Measurements from ENCODE around the gene CD8A.

CD8A gene

DNA sequence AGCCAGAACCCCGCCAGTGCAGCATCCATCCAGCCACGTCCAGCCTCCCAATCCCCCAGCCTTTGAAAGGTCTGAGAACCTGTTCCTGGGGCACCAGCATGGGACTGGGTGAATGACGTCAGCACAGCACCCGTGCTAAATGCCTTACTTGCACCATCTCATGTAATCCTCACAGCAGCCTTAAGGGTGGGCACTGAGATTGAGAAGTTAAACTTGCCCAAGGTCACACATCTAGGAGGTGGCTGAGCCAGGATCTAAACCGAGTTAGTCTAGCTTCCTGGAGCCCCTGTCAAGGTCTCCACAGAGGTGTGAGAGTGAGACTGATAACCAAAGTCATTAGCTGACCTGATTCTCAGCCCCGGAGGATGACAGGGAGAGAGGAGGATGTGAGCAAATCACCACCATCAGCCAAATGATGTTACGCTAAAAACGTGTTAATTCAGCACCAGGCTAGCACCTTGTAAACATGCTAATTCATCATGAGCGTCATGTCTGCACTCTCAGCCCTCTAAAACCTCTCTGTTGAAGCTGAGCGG lies 4.6 kb downstream of the CD8A start:
- Histone ChIP-seq H3K9ac (ENCODE audit: low read depth, low read length) (no peak overlapping the region), H3K4me1 (ENCODE audit: control insufficient read depth, insufficient read depth, low read length) (no peaks in the 10 kb centered on the region), H3K9me3 (ENCODE audit: control insufficient read depth, insufficient read depth, low read length) (no peaks in the 10 kb centered on the region), H3K4me3 (ENCODE audit: low read depth, low read length) (no peak overlapping the region), H3K36me3 (ENCODE audit: control insufficient read depth, insufficient read depth, low read length) (no peaks in the 10 kb centered on the region), H3K27me3 (ENCODE audit: control insufficient read depth, insufficient read depth, low read length) (peaks cover 43% of the 10 kb centered on the region)

DNA sequence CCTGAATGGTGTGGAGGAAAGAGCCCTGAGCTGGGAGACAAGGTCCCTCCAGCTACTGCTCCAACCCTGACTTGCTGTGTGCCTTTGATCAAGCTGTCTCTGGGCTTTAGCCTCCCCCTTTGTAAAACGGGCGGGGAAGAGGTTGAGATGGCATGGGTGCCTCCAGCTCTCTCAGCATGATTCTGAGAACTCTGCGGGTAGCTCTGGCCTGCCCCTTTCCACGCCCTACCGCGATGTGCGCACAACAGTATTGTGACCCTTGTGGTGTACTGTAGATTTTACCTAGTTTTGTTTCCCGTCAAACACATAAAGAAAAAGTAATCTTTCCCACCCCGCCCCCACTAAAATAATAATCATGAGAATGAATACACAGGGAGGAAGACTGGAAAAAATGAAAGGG lies 5.3 kb downstream of the CD8A start:
- Histone ChIP-seq H3K27me3 (ENCODE audit: control insufficient read depth, insufficient read depth, low read length) (peaks cover 38% of the 10 kb centered on the region), H3K4me1 (ENCODE audit: control insufficient read depth, insufficient read depth, low read length) (no peaks in the 10 kb centered on the region), H3K9ac (ENCODE audit: low read depth, low read length) (no peak overlapping the region), H3K36me3 (ENCODE audit: control insufficient read depth, insufficient read depth, low read length) (no peaks in the 10 kb centered on the region), H3K9me3 (ENCODE audit: control insufficient read depth, insufficient read depth, low read length) (no peaks in the 10 kb centered on the region), H3K4me3 (ENCODE audit: low read depth, low read length) (no peak overlapping the region)

DNA sequence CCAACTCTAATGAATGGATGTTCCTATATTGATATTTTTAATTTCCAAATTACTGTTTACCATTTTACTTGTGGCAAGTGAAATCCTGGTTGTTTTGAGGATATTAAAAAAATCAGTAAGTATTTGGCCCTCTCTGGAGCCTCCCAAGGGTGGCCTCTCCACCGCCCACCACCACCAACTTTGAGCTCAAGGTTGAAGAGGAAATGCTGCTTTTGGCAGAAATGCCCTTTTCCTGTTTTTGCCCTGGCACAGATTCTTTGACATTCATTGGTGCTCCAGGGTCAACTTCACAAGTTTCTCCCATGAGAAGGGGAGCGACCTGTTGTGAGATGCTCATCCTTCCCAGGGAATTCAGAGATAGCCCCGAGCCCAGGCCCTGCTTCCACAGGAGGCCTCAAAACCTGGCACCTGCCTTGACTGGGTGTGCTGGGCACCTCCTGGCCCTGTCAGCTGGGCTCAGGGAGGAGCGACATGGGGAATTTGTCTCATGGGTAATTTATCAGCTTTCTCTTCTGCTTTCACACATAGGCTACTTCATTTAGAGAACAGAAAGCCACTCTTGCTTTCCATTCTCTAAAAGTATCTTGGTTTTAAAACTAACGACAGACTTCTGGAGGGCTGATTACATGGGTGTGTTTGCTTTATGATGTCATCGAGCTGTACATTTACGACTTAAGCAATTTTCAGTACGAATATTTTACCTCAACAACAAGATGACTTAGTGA lies 6.9 kb downstream of the CD8A start:
- H3K36me3 ChIP-seq (ENCODE audit: control insufficient read depth, insufficient read depth, low read length), result no peaks in the 10 kb centered on the region
- H3K27me3 ChIP-seq (ENCODE audit: control insufficient read depth, insufficient read depth, low read length), result peaks cover 22% of the 10 kb centered on the region
- H3K4me1 ChIP-seq (ENCODE audit: control insufficient read depth, insufficient read depth, low read length), result no peaks in the 10 kb centered on the region
- H3K9ac ChIP-seq (ENCODE audit: low read depth, low read length), result no peak overlapping the region
- no peaks in the 10 kb centered on the region for H3K9me3 ChIP-seq (ENCODE audit: control insufficient read depth, insufficient read depth, low read length)
- H3K4me3 ChIP-seq (ENCODE audit: low read depth, low read length), result no peak overlapping the region

DNA sequence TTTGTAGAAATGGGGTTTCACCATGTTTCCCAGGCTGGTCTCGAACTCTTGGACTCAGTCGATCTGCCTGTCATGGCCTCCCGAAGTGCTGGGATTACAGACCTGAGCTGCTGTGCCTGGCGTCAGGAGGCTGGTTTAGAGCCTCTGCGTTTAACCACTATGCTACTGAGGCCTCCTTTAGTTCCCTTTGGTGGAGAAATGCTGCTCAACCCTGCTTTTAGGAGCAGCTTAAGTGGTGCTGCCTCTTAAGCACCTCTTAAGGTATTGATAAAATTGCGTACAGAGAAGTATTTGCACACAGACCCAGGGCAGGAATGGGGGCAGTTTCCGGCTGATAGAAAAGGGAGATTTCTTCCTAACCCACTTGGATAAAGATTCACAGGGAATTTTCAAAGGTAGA lies 8.0 kb downstream of the CD8A start:
- no peaks in the 10 kb centered on the region for H3K9me3 ChIP-seq (ENCODE audit: control insufficient read depth, insufficient read depth, low read length)

DNA sequence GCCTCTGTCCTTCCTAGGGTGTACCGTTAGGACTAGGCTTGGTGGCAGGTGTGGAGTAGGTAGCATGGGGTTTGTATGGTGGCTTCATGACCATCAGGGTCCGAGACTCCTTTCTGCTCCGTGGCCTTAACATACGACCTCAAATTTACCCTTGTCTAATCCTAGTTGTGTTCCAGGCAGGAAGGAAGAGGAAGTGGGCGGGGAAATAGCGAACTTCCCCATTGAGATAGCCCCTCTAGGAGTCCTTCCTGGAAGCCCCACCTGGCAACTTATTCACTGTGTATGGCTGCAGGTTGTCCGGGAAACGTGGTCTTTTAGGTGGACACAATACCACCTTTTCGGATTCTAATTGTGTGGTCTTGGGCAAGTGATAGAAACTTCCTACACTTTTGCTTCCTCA lies 9.3 kb downstream of the CD8A start:
- Histone ChIP-seq H3K36me3 (ENCODE audit: control insufficient read depth, insufficient read depth, low read length) (no peaks in the 10 kb centered on the region), H3K4me1 (ENCODE audit: control insufficient read depth, insufficient read depth, low read length) (no peaks in the 10 kb centered on the region), H3K9ac (ENCODE audit: low read depth, low read length) (no peak overlapping the region), H3K4me3 (ENCODE audit: low read depth, low read length) (no peak overlapping the region), H3K27me3 (ENCODE audit: control insufficient read depth, insufficient read depth, low read length) (peaks cover 6% of the 10 kb centered on the region), H3K9me3 (ENCODE audit: control insufficient read depth, insufficient read depth, low read length) (no peaks in the 10 kb centered on the region)

More for the DNA sequence above, 8.0 kb downstream of the CD8A start:
- H3K4me1 ChIP-seq (ENCODE audit: control insufficient read depth, insufficient read depth, low read length), result no peaks in the 10 kb centered on the region
- H3K9ac ChIP-seq (ENCODE audit: low read depth, low read length), result no peak overlapping the region
- no peaks in the 10 kb centered on the region for H3K36me3 ChIP-seq (ENCODE audit: control insufficient read depth, insufficient read depth, low read length)
- peaks cover 12% of the 10 kb centered on the region for H3K27me3 ChIP-seq (ENCODE audit: control insufficient read depth, insufficient read depth, low read length)
- no peak overlapping the region for H3K4me3 ChIP-seq (ENCODE audit: low read depth, low read length)

DNA sequence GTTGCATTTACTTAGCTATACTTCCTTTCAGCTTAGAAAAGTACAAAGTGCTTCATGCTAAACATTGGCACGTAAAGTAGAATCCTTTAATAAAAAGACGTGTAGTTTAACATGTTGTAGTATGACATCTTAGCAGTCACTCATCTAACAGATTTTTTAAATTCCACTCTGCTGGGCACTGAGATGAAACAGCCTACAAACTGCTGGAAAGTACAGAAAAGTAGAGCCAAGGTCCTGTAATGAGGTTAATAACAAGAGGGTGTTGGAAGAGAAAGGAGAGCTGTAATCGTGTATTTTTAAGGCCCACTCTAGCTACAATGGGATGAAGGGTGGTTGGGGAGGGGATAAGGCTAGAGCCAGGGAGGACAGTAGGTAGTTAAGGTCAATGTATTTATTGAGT lies 10.7 kb downstream of the CD8A start:
- Histone ChIP-seq H3K9me3 (ENCODE audit: control insufficient read depth, insufficient read depth, low read length) (no peaks in the 10 kb centered on the region), H3K4me1 (ENCODE audit: control insufficient read depth, insufficient read depth, low read length) (no peaks in the 10 kb centered on the region), H3K4me3 (ENCODE audit: low read depth, low read length) (no peak overlapping the region), H3K9ac (ENCODE audit: low read depth, low read length) (no peak overlapping the region), H3K36me3 (ENCODE audit: control insufficient read depth, insufficient read depth, low read length) (no peaks in the 10 kb centered on the region), H3K27me3 (ENCODE audit: control insufficient read depth, insufficient read depth, low read length) (no peaks in the 10 kb centered on the region)

DNA sequence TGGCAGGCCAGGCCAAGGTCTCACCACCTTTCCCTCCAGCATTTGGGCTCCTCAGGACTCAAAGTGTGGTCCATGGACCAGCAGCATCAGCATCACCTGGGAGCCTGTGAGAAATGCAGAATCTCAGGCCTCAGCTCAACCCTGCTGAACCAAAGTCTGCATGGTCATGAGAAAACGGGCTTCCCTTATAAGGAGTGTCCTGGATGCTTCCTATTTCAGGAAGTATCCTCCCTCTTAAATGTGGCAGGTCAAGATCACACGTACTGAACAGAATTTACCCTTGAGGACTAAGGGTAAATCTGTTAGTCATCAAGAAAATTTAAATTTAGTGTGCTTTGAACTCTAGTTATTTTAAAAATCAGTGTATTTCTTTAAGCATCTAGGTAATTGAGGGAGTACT lies 11.8 kb downstream of the CD8A start:
- Histone ChIP-seq H3K4me1 (ENCODE audit: control insufficient read depth, insufficient read depth, low read length) (no peaks in the 10 kb centered on the region), H3K27me3 (ENCODE audit: control insufficient read depth, insufficient read depth, low read length) (no peaks in the 10 kb centered on the region), H3K9me3 (ENCODE audit: control insufficient read depth, insufficient read depth, low read length) (no peaks in the 10 kb centered on the region), H3K9ac (ENCODE audit: low read depth, low read length) (no peak overlapping the region), H3K4me3 (ENCODE audit: low read depth, low read length) (no peak overlapping the region), H3K36me3 (ENCODE audit: control insufficient read depth, insufficient read depth, low read length) (no peaks in the 10 kb centered on the region)

DNA sequence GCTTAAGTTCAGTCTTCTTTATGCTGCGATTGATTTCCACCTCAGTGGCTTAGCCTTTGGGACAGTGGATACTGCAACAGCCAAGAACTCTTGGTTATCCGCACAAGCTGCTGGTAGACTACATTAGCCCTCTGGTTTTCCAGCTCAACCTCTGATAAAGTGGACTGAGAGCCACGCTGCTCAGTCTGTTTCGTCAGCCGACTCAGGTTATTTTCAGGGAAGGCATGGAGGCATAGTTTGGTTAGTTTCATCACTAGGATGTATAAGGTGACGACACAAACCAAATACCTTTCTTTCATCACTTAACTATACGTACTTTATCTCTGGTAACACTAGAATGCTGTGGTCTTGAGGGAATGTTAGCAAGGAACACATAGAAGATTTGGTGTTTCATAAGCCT lies 14.2 kb downstream of the CD8A start:
- Histone ChIP-seq H3K9me3 (ENCODE audit: control insufficient read depth, insufficient read depth, low read length) (no peaks in the 10 kb centered on the region), H3K27me3 (ENCODE audit: control insufficient read depth, insufficient read depth, low read length) (no peaks in the 10 kb centered on the region), H3K4me1 (ENCODE audit: control insufficient read depth, insufficient read depth, low read length) (no peaks in the 10 kb centered on the region), H3K4me3 (ENCODE audit: low read depth, low read length) (no peak overlapping the region), H3K36me3 (ENCODE audit: control insufficient read depth, insufficient read depth, low read length) (no peaks in the 10 kb centered on the region), H3K9ac (ENCODE audit: low read depth, low read length) (no peak overlapping the region)

DNA sequence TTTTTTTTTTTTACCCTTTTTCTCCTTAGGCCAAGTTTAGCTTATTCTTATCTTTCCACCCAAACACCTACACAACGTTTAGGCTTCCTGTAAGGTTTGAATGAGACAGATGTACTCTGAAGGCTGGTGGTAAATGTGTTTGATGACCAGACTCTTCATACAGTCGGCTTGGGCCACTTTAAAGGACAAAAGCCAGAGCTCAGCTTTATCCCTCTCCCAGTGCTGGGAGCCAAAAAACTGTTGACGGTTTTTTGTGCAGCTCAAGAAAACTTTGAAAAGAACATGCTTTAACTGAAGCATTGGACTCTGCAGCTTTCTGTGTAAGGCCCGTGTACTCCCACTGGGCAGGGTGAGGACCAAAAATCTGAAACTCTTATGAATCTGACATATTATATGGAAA lies 15.4 kb downstream of the CD8A start:
- H3K9me3 ChIP-seq (ENCODE audit: control insufficient read depth, insufficient read depth, low read length), result no peaks in the 10 kb centered on the region
- H3K4me1 ChIP-seq (ENCODE audit: control insufficient read depth, insufficient read depth, low read length), result no peaks in the 10 kb centered on the region
- no peak overlapping the region for H3K9ac ChIP-seq (ENCODE audit: low read depth, low read length)
- H3K36me3 ChIP-seq (ENCODE audit: control insufficient read depth, insufficient read depth, low read length), result no peaks in the 10 kb centered on the region
- no peaks in the 10 kb centered on the region for H3K27me3 ChIP-seq (ENCODE audit: control insufficient read depth, insufficient read depth, low read length)
- H3K4me3 ChIP-seq (ENCODE audit: low read depth, low read length), result no peak overlapping the region

DNA sequence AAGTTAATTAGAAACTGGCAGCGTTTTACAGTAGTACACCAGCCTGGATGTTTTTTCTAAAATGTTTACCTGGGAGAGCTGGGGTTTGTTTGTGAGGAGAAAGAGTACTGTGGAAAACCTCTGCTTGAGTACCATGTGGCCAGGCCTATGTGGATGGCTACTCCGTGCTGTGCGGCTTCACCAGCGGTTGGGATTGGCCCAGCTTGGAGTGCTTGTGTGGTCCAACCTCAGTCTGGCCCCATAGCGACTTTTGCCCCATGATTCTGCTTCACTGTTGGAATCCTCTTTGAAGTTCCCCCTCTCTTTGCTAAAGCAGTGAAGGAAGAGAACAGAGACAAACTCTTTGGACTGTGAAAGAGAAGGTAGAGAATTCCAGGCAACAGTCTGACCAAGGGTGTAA lies 15.9 kb downstream of the CD8A start:
- Histone ChIP-seq H3K36me3 (ENCODE audit: control insufficient read depth, insufficient read depth, low read length) (no peaks in the 10 kb centered on the region), H3K9me3 (ENCODE audit: control insufficient read depth, insufficient read depth, low read length) (no peaks in the 10 kb centered on the region), H3K4me1 (ENCODE audit: control insufficient read depth, insufficient read depth, low read length) (no peaks in the 10 kb centered on the region), H3K9ac (ENCODE audit: low read depth, low read length) (no peak overlapping the region), H3K4me3 (ENCODE audit: low read depth, low read length) (no peak overlapping the region), H3K27me3 (ENCODE audit: control insufficient read depth, insufficient read depth, low read length) (no peaks in the 10 kb centered on the region)

DNA sequence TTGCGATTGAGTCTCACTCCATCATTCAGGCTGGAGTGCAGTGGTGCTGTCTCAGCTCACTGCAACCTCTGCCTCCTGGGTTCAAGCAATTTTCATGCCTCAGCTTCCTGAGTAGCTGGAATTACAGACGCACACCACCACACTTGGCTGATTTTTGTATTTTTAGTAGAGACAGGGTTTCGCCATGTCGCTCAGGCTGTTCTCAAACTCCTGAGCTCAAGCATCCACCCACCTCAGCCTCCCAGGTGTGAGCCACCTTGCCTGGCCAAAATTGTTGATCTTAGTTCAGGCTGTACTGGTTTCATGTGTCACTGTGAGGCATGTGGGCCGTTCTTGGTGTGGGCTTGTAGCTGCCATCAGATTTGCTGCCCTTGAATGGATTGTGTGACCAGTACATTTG lies 18.1 kb downstream of the CD8A start:
- no peaks in the 10 kb centered on the region for H3K27me3 ChIP-seq (ENCODE audit: control insufficient read depth, insufficient read depth, low read length)
- H3K9ac ChIP-seq (ENCODE audit: low read depth, low read length), result no peak overlapping the region
- no peak overlapping the region for H3K4me3 ChIP-seq (ENCODE audit: low read depth, low read length)
- H3K9me3 ChIP-seq (ENCODE audit: control insufficient read depth, insufficient read depth, low read length), result no peaks in the 10 kb centered on the region
- no peaks in the 10 kb centered on the region for H3K4me1 ChIP-seq (ENCODE audit: control insufficient read depth, insufficient read depth, low read length)
- no peaks in the 10 kb centered on the region for H3K36me3 ChIP-seq (ENCODE audit: control insufficient read depth, insufficient read depth, low read length)

DNA sequence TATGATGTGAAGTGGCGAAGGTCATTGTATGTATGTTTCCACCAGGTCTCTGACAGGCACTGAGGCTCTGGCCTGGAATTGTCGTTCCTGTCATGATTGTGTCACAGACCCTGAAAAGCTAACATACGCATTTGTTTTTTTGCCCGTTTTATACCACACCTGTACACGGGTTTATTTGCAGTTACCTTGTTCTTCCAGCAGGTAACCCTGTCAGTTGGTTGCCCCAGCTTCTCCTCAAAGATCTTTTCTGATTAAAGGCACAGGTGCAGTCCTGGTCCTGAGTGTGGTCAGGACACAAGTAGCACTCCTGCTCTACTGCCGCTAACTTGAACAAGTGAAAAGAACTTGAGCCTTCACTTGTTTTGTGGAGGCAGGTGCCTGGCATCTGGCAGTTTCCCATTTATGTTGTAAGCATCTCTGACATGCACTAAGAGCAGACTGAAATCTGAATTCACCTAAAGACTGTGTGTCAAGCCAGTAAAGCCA lies 19.9 kb downstream of the CD8A start:
- Histone ChIP-seq H3K9ac (ENCODE audit: low read depth, low read length) (no peak overlapping the region), H3K36me3 (ENCODE audit: control insufficient read depth, insufficient read depth, low read length) (peaks cover 2% of the 10 kb centered on the region), H3K27me3 (ENCODE audit: control insufficient read depth, insufficient read depth, low read length) (no peaks in the 10 kb centered on the region), H3K9me3 (ENCODE audit: control insufficient read depth, insufficient read depth, low read length) (no peaks in the 10 kb centered on the region), H3K4me3 (ENCODE audit: low read depth, low read length) (no peak overlapping the region), H3K4me1 (ENCODE audit: control insufficient read depth, insufficient read depth, low read length) (no peaks in the 10 kb centered on the region)
